A549 (cell line): ENCODE measurements around the gene OTOS. TPM values are rescaled to one million over a fixed set of nuclear protein-coding genes. Genes with fewer than 3 reads are reported as not detected.

Source experiments
- ATAC-seq, 2 experiments: fragments of 200-7000 bp in 1 of 2; fragments of >200 bp in 1 of 2; cut with Nextera tagmentation in 1 of 2; cut with Tn5 transposase in 1 of 2; 3 replicates each; pipeline versions ENCODE4 v1.8.0 to v1.9.1; 2018 to 2020; ENCODE audit warnings: mild to moderate bottlenecking in 1 of 2, moderate library complexity in 1 of 2
- CTCF ChIA-PET: fragments of 300-600 bp; sonication (Branson Sonifier 250); formaldehyde crosslinking; extraction: SDS; loops from one replicate; lab custom pipeline; 2021; ENCODE audit warnings: antibody characterized with exemption, inconsistent platforms; lab: Yijun Ruan, JAX
- POLR2A ChIA-PET: fragments of 350-600 bp; formaldehyde crosslinking; extraction: SDS; loops from one replicate; lab custom pipeline; 2021; ENCODE audit warnings: antibody characterized with exemption, inconsistent platforms; lab: Yijun Ruan, JAX
- DNase-seq, 2 experiments: peaks; one replicate each; pipeline versions ENCODE4 v3.0.0 to v3.0.0-alpha.2; 2011 to 2016; ENCODE audit warnings: low read depth in 1 of 2, low spot score in 1 of 2
- FAIRE-seq: peaks from 2 replicates; lab custom pipeline; 2011; peaks lifted over from hg19 to GRCh38; lab: Jason Lieb, UNC
- H3K27ac ChIP-seq, 2 experiments: fragments of >200 bp; sonication (Bioruptor Twin); formaldehyde crosslinking; 3 replicates each; pipeline ENCODE4 v1.5.1; 2016 to 2017
- H3K4me1 ChIP-seq: fragments of >200 bp; sonication (Bioruptor Twin); formaldehyde crosslinking; 3 replicates; pipeline ENCODE4 v1.6.1; 2016
- H3K4me2 ChIP-seq: fragments of >200 bp; sonication (Bioruptor Twin); formaldehyde crosslinking; 3 replicates; pipeline ENCODE4 v1.6.1; 2016
- H3K4me3 ChIP-seq: fragments of >200 bp; sonication (Bioruptor Twin); formaldehyde crosslinking; 3 replicates; pipeline ENCODE4 v1.5.1; 2016
- H3K9me3 ChIP-seq: fragments of >200 bp; sonication (Bioruptor Twin); formaldehyde crosslinking; 3 replicates; pipeline ENCODE4 v1.6.1; 2016
- CHD4 ChIP-seq: fragments of 200-600 bp; sonication (generic); IDR thresholded peaks from 2 replicates; pipeline ENCODE4 v1.6.1; 2016; ENCODE audit warnings: antibody characterized with exemption, mild to moderate bottlenecking, borderline replicate concordance
- FOSL2 ChIP-seq, 2 experiments: fragments of 450-650 bp in 1 of 2; fragments of >200 bp in 1 of 2; sonication (Bioruptor Twin) in 1 of 2; formaldehyde crosslinking; IDR thresholded peaks; 2 replicates each; pipeline versions ENCODE4 v1.5.0 to v1.6.1; 2016 to 2020; ENCODE audit warnings: mild to moderate bottlenecking in 1 of 2, moderate library complexity in 1 of 2
- HDAC2 ChIP-seq: fragments of 200-600 bp; sonication (generic); IDR thresholded peaks from 2 replicates; pipeline ENCODE4 v1.6.1; 2016
- HEYL ChIP-seq: fragments of 250-450 bp; sonication (Bioruptor Pico); IDR thresholded peaks from 2 replicates; pipeline ENCODE4 v1.8.0; 2021; ENCODE audit warnings: mild to moderate bottlenecking, moderate library complexity
- HMGXB4 ChIP-seq: fragments of 250-450 bp; sonication (Bioruptor Pico); IDR thresholded peaks from 2 replicates; pipeline ENCODE4 v1.5.0; 2021; ENCODE audit warnings: mild to moderate bottlenecking, moderate library complexity, borderline replicate concordance
- HOXA7 ChIP-seq: fragments of 250-450 bp; sonication (Bioruptor Pico); IDR thresholded peaks from 2 replicates; pipeline ENCODE4 v1.5.0; 2020; ENCODE audit warnings: mild to moderate bottlenecking, moderate library complexity
- MAFK ChIP-seq: fragments of 450-650 bp; IDR thresholded peaks from 2 replicates; pipeline ENCODE4 v1.6.1; 2014; ENCODE audit not compliant: partially characterized antibody
- NFE2L2 ChIP-seq: fragments of 150-350 bp; conservative IDR thresholded peaks from 2 replicates; pipeline ENCODE4 v1.6.1; 2014; ENCODE audit warnings: low read length
- POLR2A ChIP-seq: IDR thresholded peaks from 2 replicates; pipeline ENCODE4 v1.6.1; 2012; ENCODE audit warnings: mild to moderate bottlenecking, low read length
- RAD21 ChIP-seq, 2 experiments: fragments of >200 bp in 1 of 2; sonication (Bioruptor Twin) in 1 of 2; formaldehyde crosslinking in 1 of 2; IDR thresholded peaks in 1 of 2; conservative IDR thresholded peaks in 1 of 2; 2 replicates in 1 of 2; 3 replicates in 1 of 2; pipeline ENCODE4 v1.6.1; 2012 to 2018; ENCODE audit warnings: inconsistent platforms in 1 of 2
- RCOR1 ChIP-seq: fragments of 150-350 bp; IDR thresholded peaks from 2 replicates; pipeline ENCODE4 v1.6.1; 2014; ENCODE audit warnings: antibody characterized with exemption, low read length, low read depth
- RFX5 ChIP-seq: fragments of 450-650 bp; IDR thresholded peaks from 2 replicates; pipeline ENCODE4 v1.7.1; 2014; ENCODE audit warnings: antibody characterized with exemption, mild to moderate bottlenecking, moderate library complexity
- ZC3H11A ChIP-seq: fragments of 450-650 bp; IDR thresholded peaks from 2 replicates; pipeline ENCODE4 v1.6.1; 2014; ENCODE audit warnings: antibody characterized with exemption, mild to moderate bottlenecking
- ZNF302 ChIP-seq: fragments of 250-450 bp; sonication (Bioruptor Pico); IDR thresholded peaks from 2 replicates; pipeline ENCODE4 v1.9.0; 2021; ENCODE audit warnings: inconsistent platforms, mild to moderate bottlenecking, moderate library complexity
- ZSCAN20 ChIP-seq: fragments of 250-450 bp; sonication (Bioruptor Pico); IDR thresholded peaks from 2 replicates; pipeline ENCODE4 v1.8.0; 2022; ENCODE audit warnings: mild to moderate bottlenecking, moderate library complexity
- WGBS: methylation state at CpG from one replicate; pipeline ENCODE4 v1.1.6; 2017; ENCODE audit errors: missing lambda C conversion rate; 5-methylcytosine and 5-hydroxymethylcytosine counted together
- polyA plus RNA-seq, 4 experiments: library from polyadenylated mRNA; depleted of rRNA in 3 of 4; stranded (reverse); fragments of >200 nt; fragmentation: RNase III in 1 of 4; extraction: RNeasy Plus Mini Kit Qiagen cat#74134 plus additional on column Dnase treatment in 1 of 4; gene quantifications; 2 replicates in 3 of 4; 3 replicates in 1 of 4; pipeline ENCODE4 v1.2.3, GENCODE V29; 2011 to 2017
- TF ChIP-seq, protein P1 (sequence below): fragments of 200-600 bp; sonication (generic); IDR thresholded peaks from 2 replicates; pipeline ENCODE4 v1.6.1; 2016; ENCODE audit warnings: antibody characterized with exemption, mild to moderate bottlenecking, moderate library complexity
- TF ChIP-seq, protein P2 (sequence below): fragments of 250-450 bp; sonication (Bioruptor Pico); IDR thresholded peaks from 2 replicates; pipeline ENCODE4 v1.5.0; 2020; ENCODE audit warnings: low read depth, mild to moderate bottlenecking, moderate library complexity

The OTOS gene
- polyA plus RNA-seq, 2 of the 4 experiments (the other 2 are of a cell fraction) = not detected

DNA sequence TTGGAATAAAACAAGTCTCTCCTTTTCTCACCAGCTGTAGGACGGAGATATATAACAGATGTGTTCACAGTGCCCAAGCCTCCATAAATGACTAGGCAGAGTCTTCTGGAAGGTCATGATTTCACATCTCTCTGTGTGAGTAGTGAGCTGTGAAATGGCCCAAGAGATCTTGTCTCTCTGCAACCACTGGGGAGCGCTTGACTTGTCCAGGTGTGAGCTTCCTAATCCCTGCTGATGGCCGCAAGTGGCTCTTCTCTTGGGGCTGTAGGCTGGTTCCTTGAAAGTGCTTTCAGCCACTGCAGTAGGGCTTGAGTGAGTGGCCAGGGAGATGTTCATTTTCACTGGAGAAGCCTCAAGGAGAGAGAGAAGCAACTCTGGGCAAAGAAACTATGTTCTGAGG lies 38.1 kb upstream of the OTOS start:
- no peak overlapping the region for H3K27ac ChIP-seq
- WGBS = 44% methylated on average over 3 of the region's 3 CpGs
- ChIA-PET CTCF (no interaction called here), POLR2A (no interaction called here)
- no peaks in the 10 kb centered on the region for H3K9me3 ChIP-seq
- ATAC-seq (no peak), DNase-seq (no peak), FAIRE-seq (no peak)
- H3K4me3 ChIP-seq = no peak overlapping the region
- no peak for TF ChIP-seq CHD4
- TF ChIP-seq MAFK = no peak
- no peak for TF ChIP-seq HMGXB4 (CRISPR knock-in tag)
- TF ChIP-seq FOSL2 (IDR thresholded peaks at IDR 0.05) = no peak
- no peak for TF ChIP-seq FOSL2 (CRISPR knock-in tag; IDR thresholded peaks at IDR 0.05)
- TF ChIP-seq HEYL (CRISPR knock-in tag) = no peak
- TF ChIP-seq HDAC2 = no peak
- TF ChIP-seq, protein P1, sequence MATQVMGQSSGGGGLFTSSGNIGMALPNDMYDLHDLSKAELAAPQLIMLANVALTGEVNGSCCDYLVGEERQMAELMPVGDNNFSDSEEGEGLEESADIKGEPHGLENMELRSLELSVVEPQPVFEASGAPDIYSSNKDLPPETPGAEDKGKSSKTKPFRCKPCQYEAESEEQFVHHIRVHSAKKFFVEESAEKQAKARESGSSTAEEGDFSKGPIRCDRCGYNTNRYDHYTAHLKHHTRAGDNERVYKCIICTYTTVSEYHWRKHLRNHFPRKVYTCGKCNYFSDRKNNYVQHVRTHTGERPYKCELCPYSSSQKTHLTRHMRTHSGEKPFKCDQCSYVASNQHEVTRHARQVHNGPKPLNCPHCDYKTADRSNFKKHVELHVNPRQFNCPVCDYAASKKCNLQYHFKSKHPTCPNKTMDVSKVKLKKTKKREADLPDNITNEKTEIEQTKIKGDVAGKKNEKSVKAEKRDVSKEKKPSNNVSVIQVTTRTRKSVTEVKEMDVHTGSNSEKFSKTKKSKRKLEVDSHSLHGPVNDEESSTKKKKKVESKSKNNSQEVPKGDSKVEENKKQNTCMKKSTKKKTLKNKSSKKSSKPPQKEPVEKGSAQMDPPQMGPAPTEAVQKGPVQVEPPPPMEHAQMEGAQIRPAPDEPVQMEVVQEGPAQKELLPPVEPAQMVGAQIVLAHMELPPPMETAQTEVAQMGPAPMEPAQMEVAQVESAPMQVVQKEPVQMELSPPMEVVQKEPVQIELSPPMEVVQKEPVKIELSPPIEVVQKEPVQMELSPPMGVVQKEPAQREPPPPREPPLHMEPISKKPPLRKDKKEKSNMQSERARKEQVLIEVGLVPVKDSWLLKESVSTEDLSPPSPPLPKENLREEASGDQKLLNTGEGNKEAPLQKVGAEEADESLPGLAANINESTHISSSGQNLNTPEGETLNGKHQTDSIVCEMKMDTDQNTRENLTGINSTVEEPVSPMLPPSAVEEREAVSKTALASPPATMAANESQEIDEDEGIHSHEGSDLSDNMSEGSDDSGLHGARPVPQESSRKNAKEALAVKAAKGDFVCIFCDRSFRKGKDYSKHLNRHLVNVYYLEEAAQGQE = no peak
- TF ChIP-seq POLR2A = no peak
- no peaks in the 10 kb centered on the region for H3K4me1 ChIP-seq
- H3K4me2 ChIP-seq = no peak overlapping the region

DNA sequence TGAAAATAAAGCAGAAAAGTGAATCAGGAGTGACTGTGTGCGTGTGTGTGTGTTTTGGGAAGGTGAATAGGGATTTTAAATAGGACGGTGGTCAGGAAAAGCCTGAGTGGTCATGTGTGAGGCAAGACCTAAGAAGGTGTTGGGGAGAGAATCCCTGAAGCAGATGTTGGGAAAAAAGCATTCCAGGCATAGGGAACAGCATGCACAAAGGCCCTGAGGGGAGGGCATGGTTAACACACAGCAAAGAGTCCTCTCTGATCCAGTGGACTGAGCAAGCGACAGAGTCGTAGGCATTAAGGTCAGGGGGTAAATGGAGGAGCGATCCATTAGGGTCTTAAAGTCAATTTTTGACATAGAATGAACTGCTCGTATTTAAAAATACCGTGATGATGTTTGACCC lies 34.0 kb upstream of the OTOS start:
- H3K4me2 ChIP-seq = no peak overlapping the region
- FAIRE-seq (no peak), DNase-seq (no peak), ATAC-seq (no peak)
- H3K9me3 ChIP-seq = no peaks in the 10 kb centered on the region
- ChIA-PET POLR2A (no interaction called here), CTCF (interaction anchor here (1.8 kb wide), 1 partner anchor 114 kb away, joined by 4 read pairs; no protein-coding TSS in a partner anchor)
- H3K4me3 ChIP-seq = no peak overlapping the region
- 35% methylated on average over 7 of the region's 7 CpGs for WGBS
- H3K4me1 ChIP-seq = no peaks in the 10 kb centered on the region
- TF ChIP-seq ZC3H11A = no peak
- no peak for TF ChIP-seq ZNF302 (CRISPR knock-in tag)
- TF ChIP-seq, protein P2, sequence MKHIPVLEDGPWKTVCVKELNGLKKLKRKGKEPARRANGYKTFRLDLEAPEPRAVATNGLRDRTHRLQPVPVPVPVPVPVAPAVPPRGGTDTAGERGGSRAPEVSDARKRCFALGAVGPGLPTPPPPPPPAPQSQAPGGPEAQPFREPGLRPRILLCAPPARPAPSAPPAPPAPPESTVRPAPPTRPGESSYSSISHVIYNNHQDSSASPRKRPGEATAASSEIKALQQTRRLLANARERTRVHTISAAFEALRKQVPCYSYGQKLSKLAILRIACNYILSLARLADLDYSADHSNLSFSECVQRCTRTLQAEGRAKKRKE (CRISPR knock-in tag) = no peak
- no peak for TF ChIP-seq RAD21 (conservative IDR thresholded peaks at IDR 0.05 in 1 of 2, IDR thresholded peaks at IDR 0.05 in 1 of 2)
- TF ChIP-seq HOXA7 (CRISPR knock-in tag) = no peak
- TF ChIP-seq RFX5 = no peak
- no peak for TF ChIP-seq NFE2L2
- TF ChIP-seq RCOR1 = no peak
- TF ChIP-seq ZSCAN20 (CRISPR knock-in tag) = no peak
- no peak overlapping the region for H3K27ac ChIP-seq
